ENCODE results near the gene MYZAP. TPM values are rescaled to one million over a fixed set of nuclear protein-coding genes. Genes with fewer than 3 reads are reported as not detected.

MYZAP gene
- total RNA-seq, 1 experiment from 2014 or later: 0.63 TPM

DNA sequence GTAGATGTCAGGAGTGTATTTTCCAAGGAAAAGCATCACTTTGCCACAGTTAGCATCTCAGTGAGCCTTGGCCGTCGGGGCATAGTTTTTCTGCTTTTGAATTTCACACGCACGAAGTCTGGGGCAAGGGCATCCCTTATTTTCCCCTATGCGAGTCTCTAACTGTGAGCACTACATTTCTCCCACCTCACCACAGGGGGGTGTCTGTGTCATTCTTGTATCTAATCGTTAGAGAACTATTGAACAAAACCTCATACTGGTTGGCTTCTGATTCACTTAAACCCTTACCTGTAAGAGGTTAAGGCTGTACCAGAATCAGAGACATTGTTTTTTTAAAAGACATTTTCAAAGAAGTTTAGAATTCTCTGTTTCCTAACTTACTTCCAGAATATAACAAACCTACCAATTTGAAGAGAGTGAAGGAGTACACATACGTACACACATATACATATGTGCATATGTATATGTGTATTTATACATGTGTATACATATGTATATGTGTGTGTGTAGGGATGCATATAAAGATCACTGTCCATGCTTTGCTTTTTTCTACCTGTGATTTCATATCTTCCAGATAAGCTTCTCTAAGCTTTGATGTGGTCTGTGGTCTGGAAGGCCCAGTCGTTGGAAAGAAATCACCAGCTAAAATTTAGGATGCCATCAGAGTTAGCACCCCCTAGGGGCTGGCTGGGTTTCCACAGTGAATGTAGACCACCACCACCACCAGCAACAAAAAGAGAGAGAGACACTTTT, 49.4 kb downstream of the MYZAP start:
- H3T11ph ChIP-seq (ENCODE audit: low read length): no peak overlapping the region
- H2BK12ac ChIP-seq (ENCODE audit: insufficient read length, low read depth, low read length): no peak overlapping the region
- H3K18ac ChIP-seq (ENCODE audit: insufficient read length, low read depth, low read length): no peak overlapping the region
- no peaks in the 10 kb centered on the region for H3K27me3 ChIP-seq (ENCODE audit: insufficient read depth, low read length)
- H3K27ac Mint-ChIP-seq: no peak overlapping the region
- no peak overlapping the region for H3K9ac ChIP-seq (ENCODE audit: extremely low read depth, insufficient read length, low read length)
- no peak overlapping the region for H3K4me3 Mint-ChIP-seq
- H2BK15ac ChIP-seq (ENCODE audit: low read depth, low read length): no peak overlapping the region
- no peak overlapping the region for H3K14ac ChIP-seq (ENCODE audit: insufficient read depth, low read length)
- no CpG with 5 or more reads among the region's 8 CpGs for WGBS (ENCODE audit: extremely low coverage, insufficient read length, low lambda C conversion rate)
- no peaks in the 10 kb centered on the region for H3K9me3 Mint-ChIP-seq
- no peak overlapping the region for H2BK20ac ChIP-seq (ENCODE audit: low read depth, low read length, poor library complexity, severe bottlenecking)
- peaks cover 38% of the 10 kb centered on the region for H3K27me3 Mint-ChIP-seq (ENCODE audit: low read depth)
- no peaks in the 10 kb centered on the region for H3K36me3 Mint-ChIP-seq (ENCODE audit: insufficient read depth in 1 of 3, low read depth in 3 of 3)
- no peaks in the 10 kb centered on the region for H4K20me1 ChIP-seq (ENCODE audit: control insufficient read depth, insufficient read depth, insufficient read length)
- H2BK120ac ChIP-seq (ENCODE audit: low read depth, low read length, poor library complexity, severe bottlenecking): no peak overlapping the region
- H3K23me2 ChIP-seq (ENCODE audit: insufficient read length, low read depth, low read length, poor library complexity, severe bottlenecking): no peaks in the 10 kb centered on the region
- H2AFZ ChIP-seq (ENCODE audit: low read length): no peak overlapping the region
- no peak for DNase-seq
- H3K4me1 Mint-ChIP-seq: no peaks in the 10 kb centered on the region
- H3K4me2 ChIP-seq (ENCODE audit: insufficient read depth, insufficient read length, low read length): no peak overlapping the region
- H3K79me2 ChIP-seq (ENCODE audit: insufficient read depth, low read length): no peaks in the 10 kb centered on the region
- no peak overlapping the region for H3K23ac ChIP-seq (ENCODE audit: insufficient read length, low read depth, low read length)
- no peak overlapping the region for H2AK5ac ChIP-seq (ENCODE audit: insufficient read length, low read length)
- no peak overlapping the region for H3K4ac ChIP-seq (ENCODE audit: low read depth, low read length)
- no peak overlapping the region for H4K5ac ChIP-seq (ENCODE audit: insufficient read length, low read depth, low read length)
- H3K27ac ChIP-seq (ENCODE audit: insufficient read length, low read depth, low read length): no peak overlapping the region
- no peaks in the 10 kb centered on the region for H3K79me1 ChIP-seq (ENCODE audit: insufficient read depth, low read depth, low read length, poor library complexity, severe bottlenecking)
- no peak overlapping the region for H4K91ac ChIP-seq (ENCODE audit: insufficient read length, low read depth, low read length)
- TF ChIP-seq, protein P1, sequence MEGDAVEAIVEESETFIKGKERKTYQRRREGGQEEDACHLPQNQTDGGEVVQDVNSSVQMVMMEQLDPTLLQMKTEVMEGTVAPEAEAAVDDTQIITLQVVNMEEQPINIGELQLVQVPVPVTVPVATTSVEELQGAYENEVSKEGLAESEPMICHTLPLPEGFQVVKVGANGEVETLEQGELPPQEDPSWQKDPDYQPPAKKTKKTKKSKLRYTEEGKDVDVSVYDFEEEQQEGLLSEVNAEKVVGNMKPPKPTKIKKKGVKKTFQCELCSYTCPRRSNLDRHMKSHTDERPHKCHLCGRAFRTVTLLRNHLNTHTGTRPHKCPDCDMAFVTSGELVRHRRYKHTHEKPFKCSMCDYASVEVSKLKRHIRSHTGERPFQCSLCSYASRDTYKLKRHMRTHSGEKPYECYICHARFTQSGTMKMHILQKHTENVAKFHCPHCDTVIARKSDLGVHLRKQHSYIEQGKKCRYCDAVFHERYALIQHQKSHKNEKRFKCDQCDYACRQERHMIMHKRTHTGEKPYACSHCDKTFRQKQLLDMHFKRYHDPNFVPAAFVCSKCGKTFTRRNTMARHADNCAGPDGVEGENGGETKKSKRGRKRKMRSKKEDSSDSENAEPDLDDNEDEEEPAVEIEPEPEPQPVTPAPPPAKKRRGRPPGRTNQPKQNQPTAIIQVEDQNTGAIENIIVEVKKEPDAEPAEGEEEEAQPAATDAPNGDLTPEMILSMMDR (conservative IDR thresholded peaks at IDR 0.05): peak; percentile 70
- no peak overlapping the region for H4K8ac ChIP-seq (replicated peaks; ENCODE audit: insufficient read length, low read depth, low read length)
- H3K4me1 ChIP-seq (ENCODE audit: insufficient read depth, low read length): no peaks in the 10 kb centered on the region
- H2BK5ac ChIP-seq (ENCODE audit: insufficient read length, low read length): no peak overlapping the region
- no peaks in the 10 kb centered on the region for H3K9me3 ChIP-seq (ENCODE audit: control insufficient read depth, low read depth, low read length)
- H3K56ac ChIP-seq (ENCODE audit: insufficient read length, low read depth, low read length): no peak overlapping the region
